Neutrophil (primary cell): Measurements from ENCODE around the gene HIPK1.

Source experiments
- H3K27ac ChIP-seq: fragments of 200-600 bp; sonication (generic); 2 replicates; pipeline ENCODE4 v1.5.1; 2016; ENCODE audit warnings: mild to moderate bottlenecking, moderate library complexity
- H3K27me3 ChIP-seq: fragments of 200-600 bp; sonication (generic); 2 replicates; pipeline ENCODE4 v1.6.0; 2016; ENCODE audit warnings: mild to moderate bottlenecking
- H3K36me3 ChIP-seq: fragments of 200-600 bp; sonication (generic); 2 replicates; pipeline ENCODE4 v1.5.1; 2017
- H3K4me1 ChIP-seq, 2 experiments: fragments of 200-600 bp in 1 of 2; sonication (generic) in 1 of 2; 1 replicate in 1 of 2; 2 replicates in 1 of 2; pipeline versions ENCODE4 v1.5.1 to v1.6.1; 2013 to 2016; ENCODE audit warnings: low read depth in 1 of 2, low read length in 1 of 2, mild to moderate bottlenecking in 1 of 2, moderate library complexity in 1 of 2; ENCODE audit not compliant: control insufficient read depth in 1 of 2, insufficient read depth in 1 of 2
- H3K4me3 ChIP-seq, 2 experiments: fragments of 200-600 bp in 1 of 2; sonication (generic) in 1 of 2; 1 replicate in 1 of 2; 2 replicates in 1 of 2; pipeline ENCODE4 v1.5.1; 2013 to 2016; ENCODE audit warnings: low read depth in 1 of 2, low read length in 1 of 2, mild to moderate bottlenecking in 1 of 2, moderate library complexity in 1 of 2
- H3K9me3 ChIP-seq: fragments of 200-600 bp; sonication (generic); 2 replicates; pipeline ENCODE4 v1.5.1; 2016
- CTCF ChIP-seq: fragments of 200-600 bp; sonication (generic); IDR thresholded peaks from 2 replicates; pipeline ENCODE4 v1.5.1; 2016; ENCODE audit warnings: antibody characterized with exemption

The HIPK1 gene

GRCh38 chr1:114021665-114022099 is 92.6 kb downstream of the HIPK1 start:
- no peak for TF ChIP-seq CTCF
- H3K27ac ChIP-seq, result no peak overlapping the region
- H3K4me1 ChIP-seq, result no peaks in the 10 kb centered on the region
- H3K36me3 ChIP-seq, result no peaks in the 10 kb centered on the region
- H3K4me3 ChIP-seq, result no peak overlapping the region
- no peaks in the 10 kb centered on the region for H3K27me3 ChIP-seq
- H3K9me3 ChIP-seq, result no peaks in the 10 kb centered on the region

GRCh38 chr1:114022877-114023276 is 93.8 kb downstream of the HIPK1 start:
- Histone ChIP-seq H3K27me3 (no peaks in the 10 kb centered on the region), H3K36me3 (no peaks in the 10 kb centered on the region), H3K27ac (no peak overlapping the region), H3K4me1 (no peaks in the 10 kb centered on the region), H3K4me3 (no peak overlapping the region), H3K9me3 (no peaks in the 10 kb centered on the region)
- TF ChIP-seq CTCF, result no peak

- TF ChIP-seq CTCF, result no peak
- Histone ChIP-seq H3K4me1 (no peaks in the 10 kb centered on the region), H3K36me3 (no peaks in the 10 kb centered on the region), H3K4me3 (no peak overlapping the region), H3K9me3 (no peaks in the 10 kb centered on the region), H3K27me3 (no peaks in the 10 kb centered on the region), H3K27ac (no peak overlapping the region)
Measured at GRCh38 chr1:114023377-114023776, 94.3 kb downstream of the HIPK1 start.

GRCh38 chr1:114024049-114024448 is 94.9 kb downstream of the HIPK1 start:
- Histone ChIP-seq H3K4me3 (no peak overlapping the region), H3K9me3 (no peaks in the 10 kb centered on the region), H3K27me3 (no peaks in the 10 kb centered on the region), H3K36me3 (no peaks in the 10 kb centered on the region), H3K4me1 (no peaks in the 10 kb centered on the region), H3K27ac (no peak overlapping the region)
- no peak for TF ChIP-seq CTCF

- no peak overlapping the region for H3K4me3 ChIP-seq
- H3K4me1 ChIP-seq, result no peaks in the 10 kb centered on the region
- no peak for TF ChIP-seq CTCF
- no peak overlapping the region for H3K27ac ChIP-seq
- H3K36me3 ChIP-seq, result no peaks in the 10 kb centered on the region
- no peaks in the 10 kb centered on the region for H3K9me3 ChIP-seq
- no peaks in the 10 kb centered on the region for H3K27me3 ChIP-seq
Measured at GRCh38 chr1:114025609-114026401, 96.7 kb downstream of the HIPK1 start.
